ENCODE measurements around the gene MYBPC3. TPM values are rescaled to one million over a fixed set of nuclear protein-coding genes. Genes with fewer than 3 reads are reported as not detected.
A peak's percentile ranks its signal among the peaks of the same experiment; 100 is the strongest.

Gene MYBPC3
- polyA plus RNA-seq, 2 of the 4 experiments (the other 2 are of a cell fraction): 0.05 to 0.06 TPM

DNA sequence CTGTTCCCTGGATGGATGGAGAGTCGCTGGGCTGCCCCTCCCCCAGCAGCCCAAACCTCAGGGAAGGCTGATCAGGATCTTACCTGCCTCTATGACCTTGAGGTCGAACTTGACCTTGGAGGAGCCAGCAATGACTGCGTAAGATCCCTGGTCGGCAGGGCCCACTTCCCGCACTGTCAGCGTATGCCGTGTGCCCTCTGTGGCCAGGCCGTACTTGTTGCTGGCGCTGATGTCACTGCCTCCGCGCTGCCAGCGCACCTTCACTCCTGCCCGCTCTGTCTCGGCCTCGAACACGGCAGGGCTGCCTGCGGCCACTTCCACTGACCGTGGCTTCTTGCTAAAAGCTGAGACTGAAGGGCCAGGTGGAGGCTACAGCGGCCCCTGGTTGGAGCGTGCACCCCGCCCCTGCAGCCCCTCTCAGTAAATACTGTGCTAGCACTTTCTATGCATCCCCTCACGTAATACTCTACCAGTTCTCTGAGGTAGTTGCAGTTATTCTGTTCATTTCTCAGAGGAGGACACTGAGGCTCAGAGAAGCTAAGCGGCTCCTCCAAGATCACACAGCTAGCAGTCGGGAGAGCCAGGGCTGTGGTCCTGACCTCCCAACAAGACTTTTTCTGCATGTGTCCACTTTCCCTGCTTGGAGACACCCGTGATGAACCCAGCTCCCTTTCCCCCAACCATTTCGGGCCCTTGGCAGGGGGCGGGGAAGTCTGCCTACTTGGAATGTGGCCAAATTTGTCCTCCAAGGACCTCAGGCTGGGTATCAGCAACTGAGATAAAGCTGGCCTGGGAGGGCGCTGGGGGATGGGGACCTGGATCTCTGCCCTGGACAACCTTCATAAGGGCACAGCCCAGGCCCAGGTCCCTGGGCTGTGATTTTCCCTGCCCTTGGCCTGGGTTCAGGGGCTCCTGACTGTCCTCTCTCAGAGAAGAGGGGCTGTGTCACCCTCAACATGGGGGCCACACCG lies 1.1 kb downstream of the MYBPC3 start:
- no peak overlapping the region for H3K27ac ChIP-seq
- H3K4me1 ChIP-seq: peaks cover 4% of the 10 kb centered on the region; the same call in 1 of the 3 replicates
- POLR2A ChIA-PET: no interaction called here
- FAIRE-seq (no peak), ATAC-seq (no peak), DNase-seq (ENCODE audit: low read depth in 1 of 2, low spot score in 1 of 2) (no peak)
- H3K4me2 ChIP-seq: no peak overlapping the region
- WGBS (ENCODE audit: missing lambda C conversion rate): 80% methylated on average over 28 of the region's 29 CpGs
- no peak for TF ChIP-seq ZSCAN20 (CRISPR knock-in tag; IDR thresholded peaks at IDR 0.05)
- no peak for TF ChIP-seq CBX8 (IDR thresholded peaks at IDR 0.05)
- TF ChIP-seq ZFP36 (IDR thresholded peaks at IDR 0.05; ENCODE audit: borderline replicate concordance, partially characterized antibody): peak; percentile 23
- CTCF ChIA-PET: interaction anchor here (0.5 to 4.3 kb wide), 11 partner anchors 18 to 191 kb away, joined by 3 to 21 read pairs (median 3); partner anchors contain the start of genes ARFGAP2 and NR1H3
- H3K9me3 ChIP-seq: no peaks in the 10 kb centered on the region
- no peak overlapping the region for H3K4me3 ChIP-seq

- no peak for DNase-seq (ENCODE audit: low read depth in 1 of 2, low spot score in 1 of 2)
- WGBS (ENCODE audit: missing lambda C conversion rate): 62% methylated on average over 6 of the region's 9 CpGs
These were observed 2.2 kb downstream of the MYBPC3 start for GRCh38 chr11:47350315-47350714.

GRCh38 chr11:47349521-47350095 lies 2.9 kb downstream of the MYBPC3 start:
- FAIRE-seq: no peak

More at GRCh38 chr11:47350315-47350714, 2.2 kb downstream of the MYBPC3 start:
- Histone ChIP-seq H3K4me2 (no peak overlapping the region), H3K4me3 (no peak overlapping the region), H3K9me3 (no peaks in the 10 kb centered on the region), H3K27ac (no peak overlapping the region), H3K4me1 (peaks cover 4% of the 10 kb centered on the region; the same call in 1 of the 3 replicates)
- TF ChIP-seq BHLHE40 (IDR thresholded peaks at IDR 0.05; ENCODE audit: low read depth, low read length): no peak
- ChIA-PET POLR2A (no interaction called here), CTCF (interaction anchor here (0.6 to 4.3 kb wide), 7 partner anchors 17 to 190 kb away, joined by 3 to 21 read pairs (median 5); partner anchors contain the start of genes ARFGAP2 and NR1H3)
- no peak for FAIRE-seq
- ATAC-seq: no peak

More at GRCh38 chr11:47349521-47350095, 2.9 kb downstream of the MYBPC3 start:
- TF ChIP-seq HEYL (CRISPR knock-in tag; IDR thresholded peaks at IDR 0.05): no peak
- TF ChIP-seq E2F6 (IDR thresholded peaks at IDR 0.05; ENCODE audit: borderline replicate concordance, low read depth): no peak
- no peak for TF ChIP-seq RNF2 (IDR thresholded peaks at IDR 0.05; ENCODE audit: borderline replicate concordance, low read depth)
- no peak for TF ChIP-seq TFCP2L1 (CRISPR knock-in tag; IDR thresholded peaks at IDR 0.05)
- no peak for TF ChIP-seq BHLHE40 (IDR thresholded peaks at IDR 0.05; ENCODE audit: low read depth, low read length)
- TF ChIP-seq CTCF (IDR thresholded peaks at IDR 0.05): no peak
- no peak for TF ChIP-seq ZNF302 (CRISPR knock-in tag; IDR thresholded peaks at IDR 0.05)
- no peak for TF ChIP-seq NR3C1 (IDR thresholded peaks at IDR 0.05)
- TF ChIP-seq, protein P1, sequence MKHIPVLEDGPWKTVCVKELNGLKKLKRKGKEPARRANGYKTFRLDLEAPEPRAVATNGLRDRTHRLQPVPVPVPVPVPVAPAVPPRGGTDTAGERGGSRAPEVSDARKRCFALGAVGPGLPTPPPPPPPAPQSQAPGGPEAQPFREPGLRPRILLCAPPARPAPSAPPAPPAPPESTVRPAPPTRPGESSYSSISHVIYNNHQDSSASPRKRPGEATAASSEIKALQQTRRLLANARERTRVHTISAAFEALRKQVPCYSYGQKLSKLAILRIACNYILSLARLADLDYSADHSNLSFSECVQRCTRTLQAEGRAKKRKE (CRISPR knock-in tag; IDR thresholded peaks at IDR 0.05; ENCODE audit: low read depth): no peak
- no peak for TF ChIP-seq NFE2L2 (conservative IDR thresholded peaks at IDR 0.05; ENCODE audit: low read length)
- TF ChIP-seq RCOR1 (IDR thresholded peaks at IDR 0.05; ENCODE audit: low read depth, low read length): no peak
- TF ChIP-seq FOSB (CRISPR knock-in tag; IDR thresholded peaks at IDR 0.05): no peak
- TF ChIP-seq HOXB5 (CRISPR knock-in tag; IDR thresholded peaks at IDR 0.05): no peak
- no peak for TF ChIP-seq SREBF2 (IDR thresholded peaks at IDR 0.05)
- no peak for TF ChIP-seq CHD4 (IDR thresholded peaks at IDR 0.05; ENCODE audit: borderline replicate concordance)
- TF ChIP-seq HOXA7 (CRISPR knock-in tag; IDR thresholded peaks at IDR 0.05): no peak
- no peak for TF ChIP-seq MYC (IDR thresholded peaks at IDR 0.05; ENCODE audit: borderline replicate concordance, low read length)
- no peak for TF ChIP-seq RARB (CRISPR knock-in tag; IDR thresholded peaks at IDR 0.05)
- no peak overlapping the region for H3K4me2 ChIP-seq
- H3K27ac ChIP-seq: no peak overlapping the region
- WGBS (ENCODE audit: missing lambda C conversion rate): 86% methylated on average over 22 of the region's 23 CpGs
- DNase-seq (ENCODE audit: low read depth in 1 of 2, low spot score in 1 of 2) (no peak), ATAC-seq (no peak)
- peaks cover 2% of the 10 kb centered on the region; the same call in 1 of the 3 replicates for H3K4me1 ChIP-seq
- no peak overlapping the region for H3K4me3 ChIP-seq
- no peaks in the 10 kb centered on the region for H3K9me3 ChIP-seq
- POLR2A ChIA-PET: no interaction called here
- CTCF ChIA-PET: interaction anchor here (0.6 to 4.3 kb wide), 15 partner anchors 8 to 186 kb away, joined by 3 to 21 read pairs (median 4); partner anchors contain the start of genes ARFGAP2 and NR1H3
